Activated CD8-positive, alpha-beta memory T cell treated with anti-CD3 and anti-CD28 coated beads, Interleukin-2, amount 50 U/mL, for 48 hours (primary cell): ENCODE measurements around the gene GAK.
"Not testable (repeated sequence)": the region's sequence is repeated elsewhere in the genome, so short reads cannot be mapped to it uniquely, and the experiment has no call there.

ENCODE experiments used
- DNase-seq: peaks from one replicate; pipeline ENCODE4 v3.0.0-alpha.2; 2020

Gene GAK

DNA sequence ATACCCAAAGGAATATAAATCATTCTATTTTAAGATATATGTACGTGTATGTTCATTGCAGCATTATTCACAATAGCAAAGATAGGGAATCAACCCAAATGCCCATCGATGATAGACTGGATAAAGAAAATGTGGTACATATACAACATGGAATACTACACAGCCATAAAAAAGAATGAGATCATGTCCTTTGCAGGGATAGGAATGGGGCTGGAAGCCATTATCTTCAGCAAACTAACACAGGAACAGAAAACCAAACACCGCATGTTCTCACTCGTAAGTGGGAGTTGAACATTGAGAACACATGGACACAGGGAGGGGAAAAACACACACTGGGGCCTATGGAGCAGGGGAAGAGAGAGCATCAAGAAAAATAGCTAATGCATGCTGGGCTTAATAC lies 125.1 kb downstream of the GAK start:
- DNase-seq: not testable (repeated sequence)

DNA sequence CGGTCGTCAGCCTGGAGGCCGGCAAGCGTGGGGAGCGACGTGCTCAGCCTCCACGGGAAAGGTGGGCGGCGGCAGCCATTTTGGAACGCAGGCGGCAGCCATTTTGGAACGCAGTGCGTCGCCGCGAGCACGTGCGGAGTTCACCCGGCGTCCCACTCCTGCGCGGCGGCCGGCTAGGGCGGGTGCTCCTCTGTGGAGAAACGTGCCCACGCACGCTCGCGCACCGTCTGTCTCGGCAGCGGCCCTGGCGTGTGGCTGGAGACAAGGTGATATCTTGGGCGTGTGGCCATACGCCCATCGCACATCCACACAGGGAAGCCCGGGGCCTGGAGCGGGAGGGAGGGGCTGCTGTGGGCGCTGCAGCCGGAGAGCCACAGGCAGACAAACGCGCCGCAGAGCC lies 127.3 kb downstream of the GAK start:
- no peak for DNase-seq

DNA sequence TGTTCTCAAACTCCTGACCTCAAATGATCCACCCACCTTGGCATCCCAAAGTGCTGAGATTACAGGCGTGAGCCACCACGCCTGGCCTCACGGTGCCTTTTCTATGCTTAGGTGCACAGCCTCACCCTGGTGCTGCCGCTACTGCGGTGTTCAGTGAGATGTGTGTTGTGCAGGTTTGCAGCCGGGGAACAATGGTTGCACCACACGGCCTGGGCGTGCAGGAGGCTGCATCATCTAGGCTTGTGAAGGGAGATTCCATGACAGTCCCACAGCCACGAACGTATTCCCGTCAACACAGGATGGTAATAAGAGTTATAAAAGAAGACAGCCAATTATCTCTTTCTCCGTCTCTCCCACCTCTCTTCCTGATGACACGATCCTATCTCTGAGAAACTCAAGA lies 128.2 kb downstream of the GAK start:
- no peak for DNase-seq

DNA sequence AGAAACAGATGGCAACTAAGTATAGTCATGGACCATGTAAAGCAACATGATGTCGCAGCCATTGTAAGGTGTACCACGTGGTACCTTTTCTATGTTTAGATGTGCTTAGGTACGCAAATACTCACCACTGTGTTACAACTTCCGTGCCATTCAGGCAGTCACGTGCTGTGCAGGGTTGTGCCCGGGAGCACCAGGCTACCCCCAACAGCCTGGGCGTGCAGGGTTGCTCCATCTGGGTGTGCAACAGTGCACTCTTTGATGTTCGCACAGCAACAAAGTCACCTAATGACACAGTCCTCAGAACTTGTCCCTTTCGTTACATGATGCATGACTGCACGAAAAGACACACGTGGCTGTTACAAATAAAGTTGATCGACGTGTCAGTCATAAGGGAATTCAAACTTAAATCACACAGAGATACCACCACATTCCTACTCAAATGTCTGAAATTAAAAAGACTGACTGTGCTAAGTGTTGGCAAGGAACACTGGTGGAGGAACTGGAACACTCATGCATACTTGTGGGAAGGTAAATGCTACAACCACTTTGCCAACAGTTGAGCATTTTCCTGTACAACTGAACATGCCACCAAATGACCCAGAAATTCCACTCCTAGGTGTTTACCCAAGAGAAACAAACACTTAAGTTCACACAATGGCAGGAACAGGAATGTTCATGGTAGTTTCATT lies 130.5 kb downstream of the GAK start:
- no peak for DNase-seq
